ENCODE measurements around the gene R3HDM1.
"Not testable (repeated sequence)": the region's sequence is repeated elsewhere in the genome, so short reads cannot be mapped to it uniquely, and the experiment has no call there.

R3HDM1 gene

GRCh38 chr2:135647836-135648579 lies 116.7 kb downstream of the R3HDM1 start:
- TF ChIP-seq, protein P1, sequence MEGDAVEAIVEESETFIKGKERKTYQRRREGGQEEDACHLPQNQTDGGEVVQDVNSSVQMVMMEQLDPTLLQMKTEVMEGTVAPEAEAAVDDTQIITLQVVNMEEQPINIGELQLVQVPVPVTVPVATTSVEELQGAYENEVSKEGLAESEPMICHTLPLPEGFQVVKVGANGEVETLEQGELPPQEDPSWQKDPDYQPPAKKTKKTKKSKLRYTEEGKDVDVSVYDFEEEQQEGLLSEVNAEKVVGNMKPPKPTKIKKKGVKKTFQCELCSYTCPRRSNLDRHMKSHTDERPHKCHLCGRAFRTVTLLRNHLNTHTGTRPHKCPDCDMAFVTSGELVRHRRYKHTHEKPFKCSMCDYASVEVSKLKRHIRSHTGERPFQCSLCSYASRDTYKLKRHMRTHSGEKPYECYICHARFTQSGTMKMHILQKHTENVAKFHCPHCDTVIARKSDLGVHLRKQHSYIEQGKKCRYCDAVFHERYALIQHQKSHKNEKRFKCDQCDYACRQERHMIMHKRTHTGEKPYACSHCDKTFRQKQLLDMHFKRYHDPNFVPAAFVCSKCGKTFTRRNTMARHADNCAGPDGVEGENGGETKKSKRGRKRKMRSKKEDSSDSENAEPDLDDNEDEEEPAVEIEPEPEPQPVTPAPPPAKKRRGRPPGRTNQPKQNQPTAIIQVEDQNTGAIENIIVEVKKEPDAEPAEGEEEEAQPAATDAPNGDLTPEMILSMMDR (IDR thresholded peaks at IDR 0.05; ENCODE audit: control extremely low read depth, extremely low read depth, low read depth, missing control alignments), result no peak
- ChIA-PET CTCF (interaction anchor here (1.0 to 1.7 kb wide), 6 partner anchors 10 to 40 kb away, joined by 3 to 7 read pairs (median 4); no protein-coding TSS in a partner anchor), POLR2A (no interaction called here)
- DNase-seq (ENCODE audit: extremely low spot score), result no peak

DNA sequence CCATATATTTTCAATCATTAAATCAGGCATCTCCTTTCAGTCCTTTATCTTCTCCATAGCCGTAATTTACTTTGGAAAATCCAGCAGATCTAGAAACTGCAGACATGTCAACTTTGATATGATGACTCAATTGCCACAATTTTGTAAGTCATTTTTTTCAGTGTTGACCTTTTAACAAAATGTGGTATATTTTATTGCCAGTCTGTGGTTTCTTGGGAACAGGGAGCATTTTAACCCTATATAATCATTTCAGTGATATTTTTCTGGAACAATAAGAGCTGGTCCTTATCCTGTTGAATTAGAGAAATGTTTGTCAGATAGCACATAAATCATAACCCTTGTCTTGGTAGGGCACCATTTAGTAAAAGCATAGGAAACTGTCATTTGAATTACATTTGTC lies 119.4 kb downstream of the R3HDM1 start:
- DNase-seq (ENCODE audit: extremely low spot score), result no peak
- POLR2A ChIA-PET, result no interaction called here

GRCh38 chr2:135651717-135652116 lies 120.4 kb downstream of the R3HDM1 start:
- TF ChIP-seq, protein P1 (IDR thresholded peaks at IDR 0.05; ENCODE audit: control extremely low read depth, extremely low read depth, low read depth, missing control alignments), result no peak
- no peak for DNase-seq (ENCODE audit: extremely low spot score)
- POLR2A ChIA-PET, result no interaction called here
- CTCF ChIA-PET, result no interaction called here

More for the DNA sequence above, 119.4 kb downstream of the R3HDM1 start:
- TF ChIP-seq, protein P1 (IDR thresholded peaks at IDR 0.05; ENCODE audit: control extremely low read depth, extremely low read depth, low read depth, missing control alignments), result no peak
- CTCF ChIA-PET, result interaction anchor here (1.1 kb wide), 1 partner anchor 81 kb away, joined by 3 read pairs; no protein-coding TSS in a partner anchor

- POLR2A ChIA-PET; CTCF ChIA-PET; DNase-seq (ENCODE audit: extremely low spot score): not testable (repeated sequence)
Observed at GRCh38 chr2:135654239-135654638, 123.0 kb downstream of the R3HDM1 start.

GRCh38 chr2:135657806-135658582 lies 126.7 kb downstream of the R3HDM1 start:
- no peak for DNase-seq (ENCODE audit: extremely low spot score)
- TF ChIP-seq, protein P1 (IDR thresholded peaks at IDR 0.05; ENCODE audit: control extremely low read depth, extremely low read depth, low read depth, missing control alignments), result no peak
- ChIA-PET CTCF (interaction anchor here (0.9 to 1.7 kb wide), 2 partner anchors 10 to 14 kb away, joined by 3 to 5 read pairs; no protein-coding TSS in a partner anchor), POLR2A (no interaction called here)

- ChIA-PET CTCF (interaction anchor here (1.2 kb wide), 2 partner anchors 15 to 24 kb away, joined by 3 read pairs; no protein-coding TSS in a partner anchor), POLR2A (no interaction called here)
- TF ChIP-seq, protein P1 (IDR thresholded peaks at IDR 0.05; ENCODE audit: control extremely low read depth, extremely low read depth, low read depth, missing control alignments), result no peak
- no peak for DNase-seq (ENCODE audit: extremely low spot score)
Observed at GRCh38 chr2:135662088-135662487, 130.8 kb downstream of the R3HDM1 start.
